CD1c-positive myeloid dendritic cell (primary cell): ENCODE measurements around the gene RALBP1.
A peak's percentile ranks its signal among the peaks of the same experiment; 100 is the strongest.

ENCODE experiments used
- DNase-seq: peaks from one replicate; pipeline ENCODE4 v3.0.0-alpha.2; 2016; ENCODE audit errors: extremely low spot score

RALBP1 gene

DNA sequence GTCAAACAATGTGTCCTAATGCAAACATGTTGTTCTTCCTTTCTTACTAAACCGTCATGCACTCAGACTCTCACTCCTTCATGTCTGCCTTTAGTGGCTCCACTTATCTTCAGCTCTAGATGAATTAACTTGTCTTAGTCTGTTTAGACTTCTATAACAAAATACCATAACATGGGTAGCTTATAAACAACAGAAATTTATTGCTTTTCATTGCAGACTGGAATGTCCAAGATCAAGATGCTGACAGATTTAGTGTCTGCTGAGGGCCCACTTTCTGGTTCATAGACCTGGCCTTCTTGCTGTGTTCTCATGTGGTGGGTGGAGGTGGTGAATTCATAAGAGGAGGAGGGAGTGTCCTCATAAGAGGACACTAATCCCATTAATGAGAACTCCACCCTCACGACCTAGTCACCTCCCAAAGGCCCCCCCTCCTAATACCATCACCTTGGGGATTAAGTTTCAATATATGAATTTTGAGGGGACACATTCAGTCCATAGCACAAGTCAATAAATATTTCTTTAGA is 32.3 kb downstream of the RALBP1 start:
- DNase-seq, result no peak

DNA sequence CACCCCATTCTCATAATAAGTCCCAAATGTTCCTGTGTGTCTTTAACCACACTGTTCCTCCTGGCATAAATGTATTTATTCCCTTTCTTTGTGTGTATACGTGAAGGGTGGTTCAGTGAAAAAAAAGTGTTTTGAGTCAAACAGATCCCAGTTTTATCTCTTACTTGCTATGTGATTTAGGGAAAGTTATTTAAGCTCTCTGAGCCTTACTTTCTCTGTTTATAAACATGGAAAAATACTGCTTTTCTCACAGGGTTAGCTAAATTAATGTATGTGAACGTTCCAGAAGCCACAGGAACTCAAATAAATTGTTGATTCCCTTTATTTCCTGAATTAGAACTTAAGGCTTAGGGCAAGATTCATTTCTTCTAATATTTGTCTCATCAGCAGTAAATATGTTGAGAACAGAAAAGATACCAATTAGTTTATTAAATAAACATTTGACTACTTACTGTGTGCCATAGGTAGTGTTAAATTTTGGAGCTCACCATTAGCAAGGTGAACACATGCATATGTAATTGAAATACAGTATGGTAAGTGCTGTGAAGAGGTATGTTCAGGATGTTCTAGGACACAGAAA is 33.2 kb downstream of the RALBP1 start:
- no peak for DNase-seq

DNA sequence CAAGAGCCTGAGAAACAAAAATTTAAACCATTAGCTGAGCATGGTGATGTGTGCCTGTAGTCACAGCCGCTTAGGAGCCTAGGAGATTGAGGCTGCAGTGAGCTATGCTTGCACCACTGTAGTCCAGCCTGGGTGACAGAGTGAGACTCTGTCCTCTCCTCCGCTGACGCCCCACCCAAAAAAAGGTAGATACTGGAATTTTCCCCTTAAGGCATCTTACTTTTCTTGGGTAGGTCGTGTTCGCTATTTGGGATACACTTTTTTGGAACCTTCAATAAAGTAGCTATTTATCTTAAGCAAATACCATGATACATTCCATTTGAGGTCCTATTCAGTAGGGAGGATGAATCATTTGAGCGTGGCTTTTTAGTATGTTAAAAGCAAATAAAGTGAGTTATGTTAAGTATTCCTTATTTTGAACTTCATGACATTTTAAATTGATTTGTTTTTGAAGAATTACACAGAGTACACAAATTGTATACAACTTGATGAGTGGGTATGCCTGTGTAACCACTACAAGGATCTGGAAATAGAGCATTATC is 38.7 kb downstream of the RALBP1 start:
- DNase-seq, result no peak

DNA sequence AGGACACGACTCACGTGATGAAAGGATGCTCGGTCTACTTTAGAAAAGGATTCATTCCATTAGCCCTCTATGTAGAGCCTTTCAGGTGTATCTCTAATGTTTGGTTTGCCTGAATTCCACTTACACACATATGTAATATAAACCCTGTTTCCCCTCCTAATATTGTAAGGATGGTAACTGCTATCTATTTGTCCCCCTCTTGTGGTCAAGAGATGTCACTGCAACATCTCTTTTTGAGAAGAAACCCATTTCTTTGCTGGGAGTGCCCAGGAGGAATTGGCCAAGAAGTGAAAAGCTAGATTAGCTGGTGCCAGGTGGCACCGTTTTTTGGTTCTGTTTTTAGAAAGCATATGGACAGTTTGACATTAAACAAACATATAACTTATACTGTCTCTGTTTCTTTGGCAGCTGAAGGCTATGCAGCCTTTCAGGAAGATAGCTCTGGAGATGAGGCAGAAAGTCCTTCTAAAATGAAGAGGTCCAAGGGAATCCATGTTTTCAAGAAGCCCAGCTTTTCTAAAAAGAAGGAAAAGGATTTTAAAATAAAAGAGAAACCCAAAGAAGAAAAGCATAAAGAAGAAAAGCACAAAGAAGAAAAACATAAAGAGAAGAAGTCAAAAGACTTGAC is 41.2 kb downstream of the RALBP1 start:
- peak; percentile 64 for DNase-seq

DNA sequence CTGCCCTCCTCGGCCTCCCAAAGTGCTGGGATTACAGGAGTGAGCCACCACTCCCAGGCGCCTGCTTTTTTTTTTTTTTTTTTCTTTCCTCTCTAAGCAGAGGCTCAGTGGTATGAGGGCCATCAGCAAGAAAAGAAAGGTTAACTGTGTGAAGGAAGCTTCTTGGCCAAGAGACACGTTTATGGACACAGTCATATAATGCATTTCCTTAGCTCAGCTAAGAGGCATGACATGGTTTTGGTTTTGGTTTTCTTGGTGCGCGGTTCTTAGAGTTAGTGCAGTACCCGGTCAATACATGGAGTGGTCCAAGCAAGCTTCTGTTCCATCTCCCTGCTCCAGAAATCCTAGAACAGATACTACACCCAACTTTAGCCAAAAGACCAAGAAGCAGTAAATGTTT is 42.6 kb downstream of the RALBP1 start:
- no peak for DNase-seq

DNA sequence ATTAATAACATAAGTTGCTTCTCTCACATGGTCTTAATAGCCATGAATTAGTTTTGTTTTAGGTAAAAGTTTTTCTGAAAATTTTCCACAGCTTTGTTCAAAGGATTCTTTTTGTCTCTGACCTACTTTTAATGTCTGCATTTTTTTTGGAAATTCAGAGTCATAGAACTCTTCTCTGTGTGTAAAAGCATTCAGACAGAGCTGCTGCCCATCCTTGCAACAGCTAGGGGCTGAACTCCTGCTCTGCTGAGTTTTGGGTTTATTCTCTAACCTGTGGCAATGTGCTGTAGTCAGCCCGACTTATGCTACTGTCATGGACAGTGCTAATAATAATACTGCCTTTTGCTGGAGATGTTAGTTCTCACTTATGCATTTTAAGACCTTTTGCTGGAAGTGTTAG is 44.1 kb downstream of the RALBP1 start:
- no peak for DNase-seq

DNA sequence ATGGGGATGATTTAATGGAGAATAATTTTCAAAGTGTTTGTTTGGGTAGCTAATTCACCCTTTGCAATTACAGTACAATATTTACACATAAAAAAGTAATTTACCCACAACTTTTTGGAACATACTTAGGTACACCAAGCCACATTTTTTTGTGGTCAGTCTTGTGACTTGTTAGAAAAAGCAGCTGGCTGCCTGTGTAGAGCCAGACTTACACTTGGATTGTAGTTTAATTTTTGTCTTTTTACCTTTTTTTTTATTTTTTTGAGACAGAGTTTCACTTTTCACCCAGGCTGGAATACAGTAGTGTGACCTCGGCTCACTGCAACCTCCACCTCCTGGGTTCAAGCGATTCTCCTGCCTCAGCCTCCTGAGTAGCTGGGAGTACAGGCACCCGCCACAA is 45.4 kb downstream of the RALBP1 start:
- no peak for DNase-seq

DNA sequence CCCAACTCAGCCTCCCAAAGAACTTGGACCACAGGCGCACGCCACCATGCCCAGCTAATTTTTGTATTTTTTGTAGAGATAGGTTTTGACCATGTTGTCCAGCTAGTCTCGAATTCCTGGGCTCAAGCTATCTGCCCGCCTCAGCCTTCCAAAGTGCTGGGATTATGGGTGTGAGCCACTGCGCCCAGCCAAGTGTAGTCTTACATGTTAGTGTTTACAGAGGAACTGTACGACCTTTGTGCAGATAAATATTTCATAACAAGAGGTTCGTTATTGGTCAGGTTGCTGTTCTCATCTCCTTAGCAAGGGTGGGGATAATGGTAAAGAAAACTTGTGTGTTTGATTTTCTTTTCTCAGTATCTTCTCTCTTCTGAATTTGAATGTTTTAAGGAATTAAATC is 46.5 kb downstream of the RALBP1 start:
- no peak for DNase-seq

DNA sequence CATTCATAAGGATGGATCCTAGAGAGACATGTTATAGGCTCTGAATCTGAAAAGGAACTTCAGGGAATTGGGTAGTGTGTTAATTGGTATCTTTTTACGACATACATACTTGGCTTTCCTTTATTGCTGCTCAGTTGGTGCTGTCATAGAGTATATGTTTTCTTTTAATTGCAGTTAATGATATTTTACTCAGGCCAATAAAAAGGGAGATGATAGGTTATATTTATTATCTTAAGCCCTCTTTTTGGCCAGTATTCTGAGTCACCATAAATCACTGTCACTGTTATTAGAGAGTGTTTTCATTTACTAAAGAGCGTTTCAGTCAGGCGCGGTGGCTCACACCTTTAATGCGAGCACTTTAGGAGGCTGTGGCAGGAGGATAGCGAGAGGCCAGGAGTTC is 47.6 kb downstream of the RALBP1 start:
- no peak for DNase-seq

DNA sequence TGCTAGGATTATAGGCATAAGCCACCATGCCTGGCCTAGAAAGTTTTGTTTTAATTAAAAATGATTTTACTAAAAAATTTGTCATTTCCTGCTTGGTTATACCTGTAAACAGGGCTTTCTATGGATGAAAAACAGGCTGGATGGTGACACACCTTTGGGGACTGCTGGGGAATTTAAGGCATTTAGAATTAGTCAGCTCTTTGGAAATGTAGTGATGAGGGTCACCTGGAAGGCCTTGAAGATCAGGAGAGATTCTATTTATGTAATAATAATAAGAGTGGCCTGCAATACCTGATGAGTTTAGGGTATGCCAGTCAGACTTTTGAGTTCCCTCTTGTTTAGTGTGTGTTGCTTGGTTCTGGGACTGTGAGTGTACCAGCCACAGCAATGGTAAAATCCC is 51.1 kb downstream of the RALBP1 start:
- no peak for DNase-seq

DNA sequence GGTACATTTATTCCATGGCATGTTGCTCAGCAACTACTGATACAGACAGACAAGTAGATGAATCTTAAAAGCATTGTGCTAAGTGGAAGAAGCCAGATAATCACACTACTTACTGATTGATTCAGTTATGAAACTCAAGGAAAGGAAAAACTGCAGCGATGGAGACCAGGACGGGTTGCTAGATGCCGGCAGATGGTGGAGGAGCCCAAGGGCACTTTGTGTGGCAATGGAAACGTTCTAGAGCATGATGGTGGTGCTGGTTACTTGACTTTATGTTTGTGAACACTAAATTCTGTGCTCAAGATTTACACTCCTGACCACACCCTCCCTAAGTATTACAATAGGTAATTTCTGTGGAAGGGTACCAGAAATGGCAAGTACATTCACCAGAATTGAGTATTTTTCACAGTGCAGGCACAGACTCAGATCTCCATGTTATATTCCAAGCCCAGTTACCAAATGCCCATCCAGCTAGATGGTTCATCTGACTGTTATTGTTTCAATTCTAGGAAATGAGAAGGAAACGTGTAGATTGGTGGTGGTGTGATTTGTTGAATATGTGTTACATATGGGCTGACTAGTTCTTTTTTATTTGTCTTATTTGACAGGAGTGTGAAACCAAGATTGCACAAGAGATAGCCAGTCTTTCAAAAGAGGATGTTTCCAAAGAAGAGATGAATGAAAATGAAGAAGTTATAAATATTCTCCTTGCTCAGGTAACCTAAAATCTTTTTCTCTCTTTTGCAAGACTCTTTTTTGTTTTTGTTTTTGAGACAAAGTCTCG is 55.1 kb downstream of the RALBP1 start:
- DNase-seq, result peak; percentile 38

DNA sequence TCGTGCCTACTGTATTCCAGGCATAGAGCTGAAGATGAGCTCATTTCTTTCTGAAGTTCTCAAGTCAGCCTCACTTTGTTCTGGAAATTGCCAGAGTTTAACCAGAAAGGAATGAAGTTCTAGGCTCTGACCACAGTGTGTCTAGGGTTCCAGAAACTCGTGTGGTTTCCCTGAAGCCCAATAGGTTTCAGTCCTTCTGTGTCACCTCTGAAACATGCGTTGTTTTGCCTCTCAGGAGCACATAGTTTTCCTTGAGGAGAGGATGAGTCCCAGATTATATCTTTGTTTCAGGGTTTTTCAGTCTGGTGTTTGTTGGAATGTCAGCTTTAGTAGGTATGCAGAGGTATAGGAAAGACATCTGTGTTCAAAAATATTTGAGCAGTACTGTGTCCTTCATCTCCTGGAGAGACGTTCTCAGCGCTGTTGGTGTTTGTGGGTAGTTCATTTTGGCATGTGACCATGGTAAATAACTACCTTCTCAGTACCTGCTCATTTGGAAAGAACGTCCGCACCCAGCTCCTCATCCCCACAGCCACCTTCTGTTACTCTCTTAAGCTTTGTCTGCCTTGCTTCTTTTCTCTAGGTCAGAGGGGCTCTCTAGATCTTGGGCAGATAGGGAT is 56.6 kb downstream of the RALBP1 start:
- DNase-seq, result no peak

DNA sequence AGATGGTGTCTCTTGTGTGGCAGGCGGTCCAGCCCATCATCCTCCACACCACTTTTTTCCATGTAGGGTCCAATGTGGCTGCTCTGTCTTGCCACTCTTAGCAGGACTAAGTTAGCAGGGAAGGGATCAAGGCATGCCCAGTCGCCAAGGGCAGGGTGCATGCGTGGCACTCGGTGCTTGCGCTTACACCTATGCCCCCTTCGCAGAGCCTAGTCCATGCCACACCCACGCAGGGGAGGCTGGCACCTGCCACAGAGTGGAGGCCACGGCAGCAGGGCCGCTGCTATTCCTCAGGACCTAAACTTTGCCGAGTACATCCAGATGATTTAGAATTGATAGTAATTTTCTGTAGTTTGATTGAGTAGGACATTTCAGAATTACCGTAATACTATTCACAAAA is 59.5 kb downstream of the RALBP1 start:
- no peak for DNase-seq

DNA sequence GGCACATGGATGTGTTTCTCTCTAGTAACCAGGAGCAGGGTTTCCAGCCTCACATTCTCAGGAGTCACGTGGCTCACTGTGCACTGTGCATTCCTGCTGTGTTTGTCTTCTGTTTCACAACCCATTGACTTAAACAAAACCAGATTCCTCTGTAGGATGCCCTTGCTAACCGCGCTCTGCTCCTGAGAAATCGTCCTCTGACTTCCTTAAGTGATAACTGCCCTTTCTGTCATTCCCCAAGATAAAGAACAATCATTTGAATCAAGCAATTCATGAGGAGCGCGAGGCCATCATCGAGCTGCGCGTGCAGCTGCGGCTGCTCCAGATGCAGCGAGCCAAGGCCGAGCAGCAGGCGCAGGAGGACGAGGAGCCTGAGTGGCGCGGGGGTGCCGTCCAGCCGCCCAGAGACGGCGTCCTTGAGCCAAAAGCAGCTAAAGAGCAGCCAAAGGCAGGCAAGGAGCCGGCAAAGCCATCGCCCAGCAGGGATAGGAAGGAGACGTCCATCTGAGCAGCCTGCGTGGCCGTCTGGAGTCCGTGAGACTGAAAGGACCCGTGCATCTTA is 60.2 kb downstream of the RALBP1 start:
- DNase-seq, result no peak

DNA sequence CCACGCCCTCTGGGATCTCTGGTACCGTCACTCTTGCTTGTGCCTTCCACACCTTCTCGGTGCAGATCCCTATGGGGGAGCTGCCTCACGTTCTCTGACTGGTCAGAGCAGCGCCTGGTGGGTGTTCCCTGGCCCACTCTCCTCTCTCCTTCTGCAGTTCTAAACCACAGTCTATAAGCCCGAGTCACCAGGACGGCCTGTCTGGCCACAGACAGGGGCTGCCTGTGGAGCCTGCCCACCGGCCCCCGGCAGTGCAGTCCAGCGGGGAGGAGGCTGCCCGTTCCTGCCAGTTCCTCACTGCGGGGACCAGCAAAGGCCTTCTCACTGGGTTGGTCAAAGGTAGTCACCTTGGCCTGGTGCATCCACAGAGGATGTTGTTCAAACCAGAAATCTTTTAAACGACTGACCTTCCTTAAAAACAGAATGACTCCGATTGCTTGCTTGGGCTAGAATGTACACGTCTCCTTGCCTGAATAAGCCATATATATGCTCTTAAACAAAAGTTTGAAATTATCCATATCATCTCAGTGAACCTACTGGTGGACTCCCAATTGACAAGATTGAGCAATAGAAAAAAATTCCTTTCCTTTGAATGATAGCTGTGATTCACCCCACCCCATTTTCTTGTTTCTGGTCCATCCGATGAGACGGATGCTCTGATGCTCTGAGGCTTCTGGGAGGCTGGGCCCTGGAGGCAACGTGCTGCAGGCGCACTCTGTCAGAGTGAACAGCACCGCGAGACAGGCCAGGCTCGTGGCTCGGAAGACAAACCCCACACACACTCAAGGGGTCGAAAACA is 61.2 kb downstream of the RALBP1 start:
- no peak for DNase-seq

DNA sequence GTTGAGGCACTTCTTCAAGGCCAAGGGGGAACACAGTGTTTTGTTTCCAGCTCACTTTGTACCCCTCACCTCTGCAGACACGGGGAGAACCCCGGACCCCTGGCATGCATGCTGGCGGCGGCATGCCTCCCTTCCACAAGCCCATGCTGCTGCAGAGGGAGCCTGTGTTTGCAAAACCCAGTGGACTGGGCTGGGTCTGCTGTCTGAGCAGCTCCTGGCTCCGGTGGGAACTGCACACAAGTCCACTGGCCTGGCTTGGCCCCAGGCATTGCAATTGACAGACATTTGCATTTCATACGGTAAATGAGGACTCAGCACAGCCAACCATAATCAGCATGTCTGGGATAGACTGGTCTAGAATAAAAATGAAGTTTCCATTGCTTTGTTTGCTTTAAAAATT is 62.4 kb downstream of the RALBP1 start:
- DNase-seq, result no peak

DNA sequence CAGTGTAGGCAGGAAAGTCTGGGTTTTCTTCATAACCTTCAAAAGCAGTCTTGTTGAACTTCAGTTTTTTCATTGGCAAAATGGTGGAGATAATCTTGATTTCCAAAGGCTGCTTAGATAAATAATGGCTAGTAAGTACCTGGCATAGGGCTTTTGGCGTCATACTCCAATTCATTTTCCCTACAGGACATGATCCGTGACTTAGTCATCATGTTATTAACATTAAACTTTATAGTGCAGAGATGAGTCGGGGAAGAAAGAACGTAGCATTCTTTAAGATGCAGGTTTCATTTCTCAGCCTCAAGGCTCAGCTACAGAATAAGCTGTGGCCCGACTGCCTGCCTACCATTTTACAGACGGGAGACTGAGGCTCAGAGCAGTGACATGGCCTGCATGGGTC is 64.0 kb downstream of the RALBP1 start:
- DNase-seq, result no peak

DNA sequence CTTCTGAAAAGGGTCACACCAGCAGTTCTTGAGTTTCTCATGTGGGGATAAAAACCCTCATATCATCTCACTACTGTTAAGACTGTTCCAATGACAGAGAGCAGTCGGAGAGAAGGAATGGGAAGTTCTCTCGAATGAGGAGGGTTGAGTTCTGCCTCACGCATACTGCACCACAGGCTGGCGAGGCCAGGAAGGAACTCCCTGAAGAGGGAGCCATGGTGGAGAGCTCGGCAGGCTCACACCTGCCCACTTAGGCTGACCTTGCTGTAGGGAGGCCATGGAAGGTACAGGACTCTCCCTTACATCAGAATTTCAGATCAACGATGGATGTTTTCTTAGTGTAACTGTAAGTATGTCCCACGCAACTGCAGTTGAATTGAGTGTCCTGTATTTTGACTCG is 64.6 kb downstream of the RALBP1 start:
- DNase-seq, result no peak

DNA sequence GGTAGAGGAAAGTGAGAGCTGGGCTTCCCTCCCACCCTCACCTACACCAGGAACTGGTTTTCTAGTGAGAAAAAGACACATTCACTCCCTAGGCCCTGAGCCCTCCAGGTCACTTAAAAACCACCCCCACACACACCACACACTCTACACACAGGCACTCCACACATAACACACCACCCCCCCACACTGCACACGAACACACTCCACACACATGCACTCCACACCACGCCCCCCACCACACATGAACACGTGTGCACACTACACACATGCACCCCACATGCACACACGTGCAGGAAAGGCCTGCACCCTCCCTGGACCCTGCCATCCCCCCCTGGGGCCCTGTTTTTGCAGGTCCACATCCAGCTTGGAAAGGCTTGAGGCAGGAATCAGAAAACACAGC is 67.6 kb downstream of the RALBP1 start:
- no peak for DNase-seq

DNA sequence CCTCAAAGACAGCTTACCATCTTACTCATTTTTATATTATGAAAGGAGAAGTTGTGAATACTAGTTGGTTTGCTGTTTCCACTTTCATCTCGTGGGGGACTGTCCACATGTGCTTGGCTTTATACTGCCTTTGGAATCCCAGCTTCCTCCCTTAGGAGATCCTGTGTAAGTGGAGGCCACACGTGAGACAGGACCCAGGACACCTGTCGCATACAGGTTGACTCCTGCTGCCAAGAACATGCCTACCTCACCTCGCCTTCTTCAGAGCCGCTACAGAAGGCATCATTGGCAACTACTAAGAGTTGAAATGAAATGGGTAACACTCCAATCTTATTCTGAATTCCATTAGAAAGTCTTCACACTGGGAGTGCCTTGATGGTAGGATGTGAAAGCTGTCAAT is 69.7 kb downstream of the RALBP1 start:
- no peak for DNase-seq

DNA sequence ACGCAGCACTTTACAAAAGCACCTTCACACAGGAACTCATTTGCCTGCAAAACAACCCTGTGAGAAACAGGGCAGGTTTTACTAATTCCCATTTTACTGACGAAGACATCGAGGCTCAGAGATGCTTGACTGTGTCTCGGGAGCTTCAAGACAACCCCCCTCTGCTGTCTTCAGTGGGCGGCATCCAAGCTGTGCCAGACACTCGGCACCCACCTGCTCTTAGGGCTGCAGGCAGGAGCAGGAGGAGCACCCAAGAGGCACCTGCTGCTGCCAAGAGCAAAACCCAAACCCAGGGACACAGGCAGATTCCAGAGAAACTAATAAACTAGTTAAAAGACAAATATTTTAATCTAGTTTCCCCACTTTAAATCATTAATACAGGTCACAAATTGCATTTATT is 71.2 kb downstream of the RALBP1 start:
- no peak for DNase-seq
